GM23338 (cell line): Measurements from ENCODE around the gene ARFIP1. TPM values are rescaled to one million over a fixed set of nuclear protein-coding genes. Genes with fewer than 3 reads are reported as not detected.

Experiments used
- ATAC-seq: fragments of 200-7000 bp; cut with Tn5 transposase; 3 replicates; pipeline ENCODE4 v1.9.1; 2020
- DNase-seq: peaks from one replicate; pipeline ENCODE4 v3.0.0-alpha.2; 2015; ENCODE audit warnings: low spot score
- H2AFZ ChIP-seq: fragments of 200-600 bp; sonication (generic); 2 replicates; pipeline ENCODE4 v1.8.0; 2016; ENCODE audit warnings: antibody characterized with exemption, mild to moderate bottlenecking, moderate library complexity
- H3F3A ChIP-seq: fragments of 200-600 bp; sonication (generic); replicated peaks from 2 replicates; pipeline ENCODE4 v1.8.0; 2017; ENCODE audit warnings: antibody characterized with exemption, mixed run types, low read depth
- H3K27ac ChIP-seq: fragments of 200-600 bp; sonication (generic); 2 replicates; pipeline ENCODE4 v1.6.1; 2016; ENCODE audit warnings: low read depth
- H3K27me3 ChIP-seq: fragments of 200-600 bp; sonication (generic); 2 replicates; pipeline ENCODE4 v1.8.0; 2016; ENCODE audit warnings: mild to moderate bottlenecking, mixed run types, moderate library complexity; ENCODE audit not compliant: insufficient read depth
- H3K36me3 ChIP-seq: fragments of 200-600 bp; sonication (generic); 2 replicates; pipeline ENCODE4 v1.8.0; 2016; ENCODE audit warnings: mild to moderate bottlenecking; ENCODE audit not compliant: insufficient read depth
- H3K4me1 ChIP-seq: fragments of 200-600 bp; sonication (generic); 2 replicates; pipeline ENCODE4 v1.8.0; 2016; ENCODE audit warnings: mild to moderate bottlenecking, moderate library complexity; ENCODE audit not compliant: insufficient read depth
- H3K4me2 ChIP-seq: fragments of 200-600 bp; sonication (generic); 2 replicates; pipeline ENCODE4 v1.7.1; 2017; ENCODE audit warnings: mixed run types
- H3K4me3 ChIP-seq: fragments of 200-600 bp; sonication (generic); 2 replicates; pipeline ENCODE4 v1.6.1; 2016; ENCODE audit warnings: mixed run types
- H3K79me2 ChIP-seq: fragments of 200-600 bp; sonication (generic); replicated peaks from 2 replicates; pipeline ENCODE4 v1.8.0; 2017; ENCODE audit warnings: mild to moderate bottlenecking; ENCODE audit not compliant: insufficient read depth
- H3K9me2 ChIP-seq: fragments of 200-600 bp; sonication (generic); 2 replicates; pipeline ENCODE4 v1.8.0; 2017; ENCODE audit not compliant: insufficient read depth
- H4K20me1 ChIP-seq: fragments of 200-600 bp; sonication (generic); replicated peaks from 2 replicates; pipeline ENCODE4 v1.8.0; 2017; ENCODE audit warnings: mild to moderate bottlenecking; ENCODE audit not compliant: insufficient read depth
- H3K27ac Mint-ChIP-seq: 2 replicates; pipeline ENCODE4 v1.8.0; 2020; ENCODE audit warnings: inconsistent platforms, mild to moderate bottlenecking, moderate library complexity, mixed read lengths
- H3K27me3 Mint-ChIP-seq: 3 replicates; pipeline ENCODE4 v1.8.0; 2022; ENCODE audit warnings: low read depth, mild to moderate bottlenecking, moderate library complexity, mixed read lengths, inconsistent platforms; ENCODE audit not compliant: insufficient read depth, poor library complexity
- H3K36me3 Mint-ChIP-seq: 3 replicates; pipeline ENCODE4 v1.8.0; 2021; ENCODE audit warnings: low read depth, mild to moderate bottlenecking, inconsistent platforms, moderate library complexity, mixed read lengths
- H3K4me1 Mint-ChIP-seq: 3 replicates; pipeline ENCODE4 v1.8.0; 2020; ENCODE audit warnings: mild to moderate bottlenecking, inconsistent platforms, mixed read lengths
- H3K4me3 Mint-ChIP-seq: 3 replicates; pipeline ENCODE4 v1.8.0; 2021; ENCODE audit warnings: moderate library complexity, mild to moderate bottlenecking, inconsistent platforms, mixed read lengths
- H3K9me3 Mint-ChIP-seq: 3 replicates; pipeline ENCODE4 v1.8.0; 2020; ENCODE audit warnings: moderate library complexity, mild to moderate bottlenecking, inconsistent platforms, mixed read lengths
- CREB1 ChIP-seq: fragments of 250-450 bp; sonication (Bioruptor Pico); IDR thresholded peaks from 2 replicates; pipeline ENCODE4 v1.5.0; 2020; ENCODE audit warnings: low read depth, mild to moderate bottlenecking, moderate library complexity
- EZH2phosphoT487 ChIP-seq: fragments of 200-600 bp; sonication (generic); IDR thresholded peaks from one replicate; pipeline ENCODE4 v1.8.1; 2018; ENCODE audit warnings: antibody characterized with exemption; ENCODE audit not compliant: unreplicated experiment
- JUNB ChIP-seq: IDR thresholded peaks from one replicate; pipeline ENCODE4 v1.6.1; 2016; ENCODE audit warnings: antibody characterized with exemption; ENCODE audit not compliant: unreplicated experiment
- REST ChIP-seq: IDR thresholded peaks from one replicate; pipeline ENCODE4 v1.6.1; 2018; ENCODE audit warnings: antibody characterized with exemption; ENCODE audit not compliant: unreplicated experiment
- STAT1 ChIP-seq: IDR thresholded peaks from one replicate; pipeline ENCODE4 v1.6.1; 2016; ENCODE audit warnings: antibody characterized with exemption; ENCODE audit not compliant: unreplicated experiment
- ZNF114 ChIP-seq: fragments of 250-450 bp; sonication (Bioruptor Pico); IDR thresholded peaks from 2 replicates; pipeline ENCODE4 v1.5.0; 2020; ENCODE audit warnings: mild to moderate bottlenecking, moderate library complexity
- polyA plus RNA-seq: library from polyadenylated mRNA; unstranded; fragments of >200 nt; fragmentation: Nextera tagmentation; extraction: Ambion mirVana; gene quantifications from 2 replicates; pipeline ENCODE4 v1.2.1, GENCODE V29; 2016
- total RNA-seq: library from RNA; depleted of rRNA; stranded (reverse); fragments of >200 nt; shearing (Covaris generic); gene quantifications from 2 replicates; pipeline ENCODE4 v1.2.3, GENCODE V29; 2014
- TF ChIP-seq, protein P1 (sequence below): fragments of 250-450 bp; sonication (Bioruptor Pico); IDR thresholded peaks from 2 replicates; pipeline ENCODE4 v1.5.0; 2020; ENCODE audit warnings: mild to moderate bottlenecking, moderate library complexity

ARFIP1 gene
- total and polyA plus RNA-seq, 2 experiments from 2014 or later, result 46.0 to 49.6 TPM

- TF ChIP-seq, protein P1, sequence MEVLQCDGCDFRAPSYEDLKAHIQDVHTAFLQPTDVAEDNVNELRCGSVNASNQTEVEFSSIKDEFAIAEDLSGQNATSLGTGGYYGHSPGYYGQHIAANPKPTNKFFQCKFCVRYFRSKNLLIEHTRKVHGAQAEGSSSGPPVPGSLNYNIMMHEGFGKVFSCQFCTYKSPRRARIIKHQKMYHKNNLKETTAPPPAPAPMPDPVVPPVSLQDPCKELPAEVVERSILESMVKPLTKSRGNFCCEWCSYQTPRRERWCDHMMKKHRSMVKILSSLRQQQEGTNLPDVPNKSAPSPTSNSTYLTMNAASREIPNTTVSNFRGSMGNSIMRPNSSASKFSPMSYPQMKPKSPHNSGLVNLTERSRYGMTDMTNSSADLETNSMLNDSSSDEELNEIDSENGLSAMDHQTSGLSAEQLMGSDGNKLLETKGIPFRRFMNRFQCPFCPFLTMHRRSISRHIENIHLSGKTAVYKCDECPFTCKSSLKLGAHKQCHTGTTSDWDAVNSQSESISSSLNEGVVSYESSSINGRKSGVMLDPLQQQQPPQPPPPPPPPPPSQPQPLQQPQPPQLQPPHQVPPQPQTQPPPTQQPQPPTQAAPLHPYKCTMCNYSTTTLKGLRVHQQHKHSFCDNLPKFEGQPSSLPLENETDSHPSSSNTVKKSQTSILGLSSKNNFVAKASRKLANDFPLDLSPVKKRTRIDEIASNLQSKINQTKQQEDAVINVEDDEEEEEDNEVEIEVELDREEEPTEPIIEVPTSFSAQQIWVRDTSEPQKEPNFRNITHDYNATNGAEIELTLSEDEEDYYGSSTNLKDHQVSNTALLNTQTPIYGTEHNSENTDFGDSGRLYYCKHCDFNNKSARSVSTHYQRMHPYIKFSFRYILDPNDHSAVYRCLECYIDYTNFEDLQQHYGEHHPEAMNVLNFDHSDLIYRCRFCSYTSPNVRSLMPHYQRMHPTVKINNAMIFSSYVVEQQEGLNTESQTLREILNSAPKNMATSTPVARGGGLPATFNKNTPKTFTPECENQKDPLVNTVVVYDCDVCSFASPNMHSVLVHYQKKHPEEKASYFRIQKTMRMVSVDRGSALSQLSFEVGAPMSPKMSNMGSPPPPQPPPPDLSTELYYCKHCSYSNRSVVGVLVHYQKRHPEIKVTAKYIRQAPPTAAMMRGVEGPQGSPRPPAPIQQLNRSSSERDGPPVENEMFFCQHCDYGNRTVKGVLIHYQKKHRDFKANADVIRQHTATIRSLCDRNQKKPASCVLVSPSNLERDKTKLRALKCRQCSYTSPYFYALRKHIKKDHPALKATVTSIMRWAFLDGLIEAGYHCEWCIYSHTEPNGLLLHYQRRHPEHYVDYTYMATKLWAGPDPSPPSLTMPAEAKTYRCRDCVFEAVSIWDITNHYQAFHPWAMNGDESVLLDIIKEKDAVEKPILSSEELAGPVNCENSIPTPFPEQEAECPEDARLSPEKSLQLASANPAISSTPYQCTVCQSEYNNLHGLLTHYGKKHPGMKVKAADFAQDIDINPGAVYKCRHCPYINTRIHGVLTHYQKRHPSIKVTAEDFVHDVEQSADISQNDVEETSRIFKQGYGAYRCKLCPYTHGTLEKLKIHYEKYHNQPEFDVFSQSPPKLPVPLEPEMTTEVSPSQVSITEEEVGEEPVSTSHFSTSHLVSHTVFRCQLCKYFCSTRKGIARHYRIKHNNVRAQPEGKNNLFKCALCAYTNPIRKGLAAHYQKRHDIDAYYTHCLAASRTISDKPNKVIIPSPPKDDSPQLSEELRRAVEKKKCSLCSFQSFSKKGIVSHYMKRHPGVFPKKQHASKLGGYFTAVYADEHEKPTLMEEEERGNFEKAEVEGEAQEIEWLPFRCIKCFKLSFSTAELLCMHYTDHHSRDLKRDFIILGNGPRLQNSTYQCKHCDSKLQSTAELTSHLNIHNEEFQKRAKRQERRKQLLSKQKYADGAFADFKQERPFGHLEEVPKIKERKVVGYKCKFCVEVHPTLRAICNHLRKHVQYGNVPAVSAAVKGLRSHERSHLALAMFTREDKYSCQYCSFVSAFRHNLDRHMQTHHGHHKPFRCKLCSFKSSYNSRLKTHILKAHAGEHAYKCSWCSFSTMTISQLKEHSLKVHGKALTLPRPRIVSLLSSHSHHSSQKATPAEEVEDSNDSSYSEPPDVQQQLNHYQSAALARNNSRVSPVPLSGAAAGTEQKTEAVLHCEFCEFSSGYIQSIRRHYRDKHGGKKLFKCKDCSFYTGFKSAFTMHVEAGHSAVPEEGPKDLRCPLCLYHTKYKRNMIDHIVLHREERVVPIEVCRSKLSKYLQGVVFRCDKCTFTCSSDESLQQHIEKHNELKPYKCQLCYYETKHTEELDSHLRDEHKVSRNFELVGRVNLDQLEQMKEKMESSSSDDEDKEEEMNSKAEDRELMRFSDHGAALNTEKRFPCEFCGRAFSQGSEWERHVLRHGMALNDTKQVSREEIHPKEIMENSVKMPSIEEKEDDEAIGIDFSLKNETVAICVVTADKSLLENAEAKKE (CRISPR knock-in tag), result no peak
- TF ChIP-seq STAT1 (no peak), EZH2phosphoT487 (no peak), CREB1 (CRISPR knock-in tag) (no peak), JUNB (no peak), ZNF114 (CRISPR knock-in tag) (no peak)
Measured at GRCh38 chr4:152817331-152817730, 37.6 kb downstream of the ARFIP1 start (continued).

DNA sequence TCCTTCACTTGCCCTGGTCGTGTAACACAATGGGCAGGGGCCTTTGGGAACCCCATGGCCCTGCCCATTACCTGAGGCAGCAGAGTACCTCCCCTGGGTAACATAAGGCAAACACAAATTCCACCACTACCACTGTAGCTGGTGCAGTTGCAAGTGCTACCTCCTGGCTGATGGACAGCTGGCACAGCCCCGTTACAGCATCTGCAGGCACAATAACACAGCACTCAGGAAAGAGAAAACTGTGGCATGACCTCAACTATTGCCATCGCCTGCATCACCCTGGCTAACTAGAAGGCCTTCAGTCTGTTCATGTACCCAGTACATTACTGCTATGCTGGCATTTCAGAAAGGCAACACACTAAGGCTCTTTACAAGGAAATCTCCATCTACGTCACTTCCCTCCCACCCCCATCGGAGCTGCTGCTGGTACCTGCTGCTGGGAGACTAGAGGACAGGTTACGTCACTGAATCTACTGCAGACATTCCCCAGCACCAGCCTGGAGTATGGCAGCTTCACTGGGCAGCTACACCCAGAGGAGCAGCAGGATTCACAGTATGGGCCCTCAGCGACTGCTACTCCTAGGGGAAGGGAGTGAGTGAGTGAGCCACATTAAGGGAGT lies 39.4 kb downstream of the ARFIP1 start:
- Mint-ChIP-seq H3K4me1 (peaks cover 5% of the 10 kb centered on the region), H3K9me3 (peaks cover 17% of the 10 kb centered on the region), H3K27ac (no peak overlapping the region), H3K4me3 (no peak overlapping the region), H3K27me3 (peaks cover 3% of the 10 kb centered on the region), H3K36me3 (peaks cover 60% of the 10 kb centered on the region)
- Histone ChIP-seq H3K4me2 (no peak overlapping the region), H3F3A (no peaks in the 10 kb centered on the region), H3K36me3 (no peaks in the 10 kb centered on the region; the same call in 1 of the 2 replicates), H3K27me3 (no peaks in the 10 kb centered on the region), H4K20me1 (no peaks in the 10 kb centered on the region), H2AFZ (no peak overlapping the region), H3K9me2 (0 out of 2 replicates have a peak, but pooled peaks cover 6% of the 10 kb centered on the region), H3K79me2 (peaks cover 7% of the 10 kb centered on the region), H3K4me3 (no peak overlapping the region), H3K27ac (no peak overlapping the region), H3K4me1 (0 out of 2 replicates have a peak, but pooled peaks cover 3% of the 10 kb centered on the region)
- peak; percentile 24; the same call in 2 of the 3 replicates for ATAC-seq
- no peak for TF ChIP-seq REST
- TF ChIP-seq JUNB, result no peak
- no peak for DNase-seq
